NCI-H187 treated with DMSO at 0.1 percent for 48 hours (cell line): Measurements from ENCODE around the gene OGFR.
"Not testable (repeated sequence)": the region's sequence is repeated elsewhere in the genome, so short reads cannot be mapped to it uniquely, and the experiment has no call there.

Experiments used
- DNase-seq: peaks from one replicate; lab custom pipeline; 2025; lab: John Stamatoyannopoulos, UW

The OGFR gene

GRCh38 chr20:62839816-62840215, 35.2 kb downstream of the OGFR start:
- no peak for DNase-seq

- no peak for DNase-seq
Measured at GRCh38 chr20:62840244-62841197, 35.9 kb downstream of the OGFR start.

- no peak for DNase-seq
Measured at GRCh38 chr20:62841705-62842212, 37.1 kb downstream of the OGFR start.

DNA sequence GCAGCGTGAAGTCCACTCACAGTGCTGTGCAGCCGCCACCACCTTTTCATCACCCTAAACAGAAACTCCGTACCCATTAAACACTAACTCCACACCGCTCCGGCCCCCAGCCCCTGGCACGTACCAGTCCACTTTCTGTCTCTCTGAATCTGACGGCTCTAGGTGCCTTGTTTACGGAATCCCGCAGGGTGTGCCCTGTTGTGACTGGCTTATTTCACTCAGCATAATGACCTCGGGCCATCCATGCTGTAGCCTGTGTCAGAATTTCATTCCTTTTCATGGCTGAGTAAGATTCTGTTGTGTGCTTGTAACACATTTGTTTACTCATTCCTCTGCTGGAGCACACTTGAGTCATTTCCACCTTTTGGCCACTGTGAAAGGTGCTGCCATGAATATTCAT, 39.0 kb downstream of the OGFR start:
- DNase-seq, result no peak

DNA sequence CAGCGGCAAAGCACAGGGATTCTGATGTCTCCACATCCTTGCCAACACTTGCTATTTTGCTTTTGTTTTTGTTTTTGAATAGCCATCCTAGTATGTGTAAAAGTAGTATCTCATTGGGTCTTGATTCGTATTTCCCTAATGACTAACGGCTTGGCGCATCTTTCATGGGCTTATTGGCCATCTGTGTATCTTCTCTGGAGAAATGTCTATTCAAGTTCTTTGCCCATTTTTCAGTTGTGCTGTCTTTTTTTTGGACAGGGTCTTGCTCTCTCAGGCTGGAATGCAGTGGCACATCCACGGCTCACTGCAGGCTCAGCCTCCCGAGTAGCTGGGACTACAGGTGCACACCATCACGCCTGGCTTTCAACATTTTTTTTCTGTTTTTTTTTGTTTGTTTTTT, 39.5 kb downstream of the OGFR start:
- DNase-seq, result no peak

- DNase-seq, result no peak
Measured at GRCh38 chr20:62845416-62846160, 41.0 kb downstream of the OGFR start.

- DNase-seq, result no peak
Measured at GRCh38 chr20:62846166-62846890, 41.7 kb downstream of the OGFR start.

DNA sequence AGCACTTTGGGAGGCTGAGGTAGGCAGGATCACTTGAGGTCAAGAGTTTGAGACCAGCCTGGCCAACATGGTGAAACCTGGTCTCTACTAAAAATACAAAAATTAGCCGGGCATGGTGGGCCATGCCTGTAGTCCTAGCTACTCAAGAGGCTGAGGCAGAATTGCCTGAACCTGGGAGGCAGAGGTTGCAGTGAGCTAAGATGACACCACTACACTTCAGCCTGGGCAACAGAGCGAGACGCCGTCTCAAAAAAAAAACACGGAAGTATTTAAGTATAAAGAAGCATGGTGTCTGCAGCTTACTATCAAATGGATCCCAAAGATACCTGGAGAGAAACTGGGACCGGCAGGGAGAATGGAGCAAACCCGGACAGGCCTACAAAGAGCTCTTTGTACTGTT, 44.3 kb downstream of the OGFR start:
- DNase-seq, result not testable (repeated sequence)

GRCh38 chr20:62849431-62849830, 44.8 kb downstream of the OGFR start:
- no peak for DNase-seq

GRCh38 chr20:62850333-62850974, 45.8 kb downstream of the OGFR start:
- no peak for DNase-seq

DNA sequence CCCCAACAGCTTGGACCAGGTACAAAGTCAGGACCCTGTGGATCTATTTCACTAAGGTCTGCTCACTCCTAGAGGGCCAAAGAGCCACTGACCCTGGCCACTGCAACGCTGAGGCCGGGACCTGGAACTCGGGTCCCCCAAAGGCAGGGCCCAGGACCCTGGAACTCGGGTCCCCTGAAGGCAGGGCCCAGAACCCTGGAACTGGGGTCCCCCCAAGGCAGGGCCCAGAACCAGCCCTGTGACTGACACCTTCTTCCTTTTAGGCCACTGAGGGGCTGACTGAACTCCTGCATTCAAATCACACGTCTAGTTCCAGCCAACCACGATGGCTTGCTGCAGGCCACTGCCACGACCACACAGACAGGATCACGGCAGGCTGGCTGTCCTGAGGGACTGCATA, 47.6 kb downstream of the OGFR start:
- DNase-seq, result no peak

GRCh38 chr20:62852841-62853240, 48.2 kb downstream of the OGFR start:
- DNase-seq, result no peak

DNA sequence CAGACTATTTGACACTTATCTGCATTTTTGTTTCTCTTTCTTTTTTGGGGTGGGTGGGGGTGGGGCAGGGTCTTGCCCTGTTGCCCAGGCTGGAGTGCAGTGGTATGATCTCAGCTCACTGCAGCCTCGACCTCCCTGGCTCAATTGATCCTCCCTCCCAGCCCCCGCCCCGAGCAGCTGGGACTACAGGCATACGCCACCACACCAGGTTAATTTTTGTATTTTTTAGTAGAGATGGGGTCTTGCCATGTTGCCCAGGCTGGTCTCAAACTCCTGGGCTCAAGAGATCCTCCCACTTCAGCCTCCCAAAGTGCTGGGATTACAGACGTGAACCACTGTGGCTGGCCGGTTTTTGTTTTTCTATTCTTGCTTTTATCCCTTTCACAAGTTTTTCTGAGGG, 48.7 kb downstream of the OGFR start:
- not testable (repeated sequence) for DNase-seq

DNA sequence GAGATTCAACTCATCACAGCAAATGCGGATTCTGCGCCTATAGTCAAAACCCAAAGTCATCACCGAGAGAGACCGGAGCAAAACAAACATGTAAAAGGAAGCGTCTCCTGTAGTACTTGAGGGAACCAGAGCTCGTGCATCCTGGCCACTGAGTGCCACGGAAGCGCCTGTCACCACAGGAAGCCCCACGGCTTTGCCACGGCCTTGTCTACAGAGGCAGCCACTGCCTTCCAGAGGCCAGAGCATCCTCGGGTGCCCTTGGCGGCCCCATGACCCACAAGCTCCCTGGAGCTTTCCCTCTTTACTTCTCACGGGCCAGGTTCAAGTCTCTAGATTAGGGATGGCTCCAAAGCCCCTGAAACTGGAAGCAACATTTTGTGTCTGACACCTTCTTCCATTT, 49.5 kb downstream of the OGFR start:
- DNase-seq, result no peak

GRCh38 chr20:62855120-62855519, 50.5 kb downstream of the OGFR start:
- no peak for DNase-seq

GRCh38 chr20:62856931-62857619, 52.4 kb downstream of the OGFR start:
- no peak for DNase-seq

DNA sequence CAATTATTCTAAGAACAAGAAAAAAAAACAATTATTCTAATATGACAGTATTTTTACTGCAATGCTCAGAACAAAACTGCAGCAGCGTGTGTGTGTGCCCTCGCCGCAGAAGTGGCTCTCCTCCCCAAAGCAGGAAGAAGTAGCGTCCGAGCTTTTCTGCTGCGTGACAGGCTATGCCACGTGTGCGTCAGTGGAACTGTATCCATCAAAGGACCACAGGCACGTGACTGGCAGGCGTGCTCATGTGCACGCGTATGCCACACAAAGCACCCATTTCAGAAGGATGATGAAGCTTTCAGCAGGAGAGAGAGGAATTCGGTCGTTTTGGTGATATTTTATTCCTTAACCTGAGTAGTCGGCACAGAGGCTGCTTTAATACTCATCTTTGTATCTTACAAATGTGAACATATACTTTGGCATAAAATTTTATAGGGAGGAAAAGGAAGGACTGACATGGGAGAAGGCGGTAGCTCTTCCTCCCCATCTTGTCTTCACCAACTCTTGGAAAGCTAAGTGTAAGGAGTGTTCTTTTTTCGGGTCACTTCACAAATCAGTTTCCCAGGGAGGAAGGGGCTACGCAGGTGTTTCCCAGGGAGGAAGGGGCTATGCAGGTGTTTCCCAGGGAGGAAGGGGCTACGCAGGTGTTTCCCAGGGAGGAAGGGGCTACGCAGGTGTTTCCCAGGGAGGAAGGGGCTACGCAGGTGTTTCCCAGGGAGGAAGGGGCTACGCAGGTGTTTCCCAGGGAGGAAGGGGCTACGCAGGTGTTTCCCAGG, 53.6 kb downstream of the OGFR start:
- no peak for DNase-seq

- no peak for DNase-seq
Measured at GRCh38 chr20:62859721-62860120, 55.1 kb downstream of the OGFR start.

DNA sequence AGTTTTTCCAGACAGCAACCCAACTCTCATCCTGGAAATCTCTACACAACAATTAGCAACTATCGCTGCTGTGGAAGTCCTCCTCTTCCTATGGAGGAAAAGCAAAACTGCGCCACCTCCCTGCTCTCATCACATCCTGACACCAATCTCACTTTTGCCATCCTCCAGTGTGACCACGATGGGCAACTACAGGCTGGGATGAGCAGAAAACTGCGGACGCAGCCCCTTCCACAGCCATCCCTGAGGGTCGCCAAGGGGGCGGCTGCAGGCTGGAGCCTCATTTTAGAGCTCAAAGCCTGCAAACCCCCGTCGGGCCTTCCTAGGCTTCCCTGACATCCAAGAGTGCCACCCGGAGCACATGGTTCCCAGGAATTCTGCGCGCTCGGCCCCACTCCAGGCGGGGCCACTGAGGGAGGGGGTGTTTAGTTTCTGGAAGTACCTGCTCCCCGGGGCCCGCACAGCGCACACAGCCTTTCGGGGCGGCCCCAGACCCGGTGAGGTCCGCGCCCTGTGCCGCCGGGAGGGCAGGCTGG, 55.8 kb downstream of the OGFR start:
- no peak for DNase-seq
